PC-9 (cell line): ENCODE measurements around the gene NME7. TPM values are rescaled to one million over a fixed set of nuclear protein-coding genes. Genes with fewer than 3 reads are reported as not detected.

ENCODE experiments used
- BruUV-seq: library from RNA; stranded (reverse); fragments of 400-500 nt; replicated peaks from 2 replicates; lab custom pipeline; 2021; lab: Mats Ljungman, UMichigan
- CTCF ChIA-PET: fragments of 300-600 bp; sonication (Branson Sonifier 250); formaldehyde crosslinking; loops from one replicate; lab custom pipeline; 2022; ENCODE audit warnings: antibody characterized with exemption; lab: Charles Lee
- POLR2A ChIA-PET: fragments of 300-600 bp; sonication (Branson Sonifier 250); formaldehyde crosslinking; loops from one replicate; lab custom pipeline; 2022; ENCODE audit warnings: antibody characterized with exemption; ENCODE audit not compliant: unreplicated experiment; lab: Charles Lee
- DNase-seq, 2 experiments: peaks; one replicate each; pipeline versions ENCODE4 v3.0.0 to v3.0.0-alpha.2; 2015 to 2022; ENCODE audit warnings: mixed read lengths in 1 of 2
- H2AFZ ChIP-seq: fragments of 200-600 bp; sonication (generic); 2 replicates; pipeline ENCODE4 v1.8.1; 2017; ENCODE audit warnings: antibody characterized with exemption
- H3F3A ChIP-seq: fragments of 200-600 bp; sonication (generic); 2 replicates; pipeline ENCODE4 v1.8.1; 2017; ENCODE audit warnings: antibody characterized with exemption, mild to moderate bottlenecking, low read depth; ENCODE audit not compliant: insufficient read depth
- H3K27ac ChIP-seq: fragments of 200-600 bp; sonication (generic); 2 replicates; pipeline ENCODE4 v1.6.1; 2016; ENCODE audit warnings: mixed run types
- H3K27me3 ChIP-seq: fragments of 200-600 bp; sonication (generic); 2 replicates; pipeline ENCODE4 v1.6.1; 2016; ENCODE audit warnings: low read depth, mixed run types; ENCODE audit not compliant: insufficient read depth
- H3K36me3 ChIP-seq: fragments of 200-600 bp; sonication (generic); 2 replicates; pipeline ENCODE4 v1.6.1; 2016; ENCODE audit warnings: low read depth, mixed run types
- H3K4me1 ChIP-seq: fragments of 200-600 bp; sonication (generic); replicated peaks from 2 replicates; pipeline ENCODE4 v1.6.1; 2016; ENCODE audit warnings: mixed run types; ENCODE audit not compliant: insufficient read depth
- H3K4me2 ChIP-seq: fragments of 200-600 bp; sonication (generic); 2 replicates; pipeline ENCODE4 v1.6.1; 2017; ENCODE audit warnings: mixed run types
- H3K4me3 ChIP-seq: fragments of 200-600 bp; sonication (generic); 2 replicates; pipeline ENCODE4 v1.6.1; 2016; ENCODE audit warnings: mixed run types
- H3K79me2 ChIP-seq: fragments of 200-600 bp; sonication (generic); 2 replicates; pipeline ENCODE4 v1.6.1; 2017; ENCODE audit warnings: low read depth, mixed run types
- H3K9me2 ChIP-seq: fragments of 200-600 bp; sonication (generic); 2 replicates; pipeline ENCODE4 v1.8.1; 2017; ENCODE audit warnings: mild to moderate bottlenecking; ENCODE audit not compliant: insufficient read depth
- H3K9me3 ChIP-seq: fragments of 200-600 bp; sonication (generic); 2 replicates; pipeline ENCODE4 v1.8.1; 2016; ENCODE audit warnings: low read depth; ENCODE audit not compliant: insufficient read depth
- H4K20me1 ChIP-seq: fragments of 200-600 bp; sonication (generic); 2 replicates; pipeline ENCODE4 v1.8.1; 2017; ENCODE audit not compliant: insufficient read depth
- EZH2 ChIP-seq: fragments of 200-600 bp; sonication (generic); IDR thresholded peaks from 2 replicates; pipeline ENCODE4 v1.8.0; 2017; ENCODE audit warnings: antibody characterized with exemption, low read depth
- intact Hi-C: fragments of 100-400 bp; cut with micrococcal nuclease; formaldehyde crosslinking; loops from one replicate; pipeline ENCODE4 v1.10.0; 2022; ENCODE audit not compliant: unreplicated experiment
- total RNA-seq: library from RNA; stranded (reverse); gene quantifications from 2 replicates; pipeline ENCODE4 v1.2.3, GENCODE V29; 2021
- TF ChIP-seq, protein P1 (sequence below): fragments of 200-600 bp; sonication (generic); conservative IDR thresholded peaks from 2 replicates; pipeline ENCODE4 v1.6.1; 2017; ENCODE audit warnings: mixed run types, antibody characterized with exemption, mild to moderate bottlenecking, moderate library complexity

The NME7 gene
- total RNA-seq, 1 experiment from 2014 or later, result 21.4 TPM

DNA sequence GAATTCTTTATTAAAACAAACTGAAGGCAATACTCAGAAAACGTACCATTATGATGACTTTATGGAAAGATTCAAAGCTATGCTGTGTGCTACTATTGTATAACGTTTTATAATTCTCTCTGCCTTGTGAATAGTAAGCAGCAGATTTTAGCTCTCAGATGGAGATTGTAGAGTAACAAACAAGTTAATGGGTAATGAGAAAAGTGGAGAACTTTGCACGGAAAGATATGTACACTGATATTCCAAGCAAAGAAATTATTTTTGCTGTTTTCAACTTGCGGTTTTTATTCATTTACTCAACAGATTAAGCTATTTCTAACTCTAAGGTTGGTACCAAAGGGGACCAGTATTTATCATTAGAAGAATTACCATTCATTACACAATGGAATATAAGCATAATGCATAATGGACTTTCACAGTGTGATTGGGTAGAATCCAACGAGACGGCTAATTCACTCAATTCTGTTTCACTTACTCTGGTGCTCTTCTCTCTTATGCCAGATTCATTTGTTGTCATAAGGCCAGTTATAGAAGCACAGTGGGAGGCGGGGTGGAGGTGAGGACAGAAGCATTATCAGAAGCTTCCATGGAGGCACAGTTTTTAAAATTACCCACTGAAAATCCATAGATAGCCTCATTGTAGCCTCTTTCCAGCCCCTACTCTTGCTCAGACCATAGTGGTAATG, 222.5 kb downstream of the NME7 start:
- Histone ChIP-seq H4K20me1 (no peaks in the 10 kb centered on the region), H3K79me2 (no peaks in the 10 kb centered on the region), H2AFZ (no peak overlapping the region), H3K27me3 (no peaks in the 10 kb centered on the region), H3K27ac (no peak overlapping the region), H3K4me2 (no peak overlapping the region), H3K4me3 (no peak overlapping the region), H3K4me1 (peaks cover 8% of the 10 kb centered on the region; the same call in 1 of the 2 replicates), H3K36me3 (no peaks in the 10 kb centered on the region), H3K9me3 (no peaks in the 10 kb centered on the region), H3F3A (no peaks in the 10 kb centered on the region), H3K9me2 (no peaks in the 10 kb centered on the region)
- TF ChIP-seq EZH2, result no peak
- TF ChIP-seq, protein P1, sequence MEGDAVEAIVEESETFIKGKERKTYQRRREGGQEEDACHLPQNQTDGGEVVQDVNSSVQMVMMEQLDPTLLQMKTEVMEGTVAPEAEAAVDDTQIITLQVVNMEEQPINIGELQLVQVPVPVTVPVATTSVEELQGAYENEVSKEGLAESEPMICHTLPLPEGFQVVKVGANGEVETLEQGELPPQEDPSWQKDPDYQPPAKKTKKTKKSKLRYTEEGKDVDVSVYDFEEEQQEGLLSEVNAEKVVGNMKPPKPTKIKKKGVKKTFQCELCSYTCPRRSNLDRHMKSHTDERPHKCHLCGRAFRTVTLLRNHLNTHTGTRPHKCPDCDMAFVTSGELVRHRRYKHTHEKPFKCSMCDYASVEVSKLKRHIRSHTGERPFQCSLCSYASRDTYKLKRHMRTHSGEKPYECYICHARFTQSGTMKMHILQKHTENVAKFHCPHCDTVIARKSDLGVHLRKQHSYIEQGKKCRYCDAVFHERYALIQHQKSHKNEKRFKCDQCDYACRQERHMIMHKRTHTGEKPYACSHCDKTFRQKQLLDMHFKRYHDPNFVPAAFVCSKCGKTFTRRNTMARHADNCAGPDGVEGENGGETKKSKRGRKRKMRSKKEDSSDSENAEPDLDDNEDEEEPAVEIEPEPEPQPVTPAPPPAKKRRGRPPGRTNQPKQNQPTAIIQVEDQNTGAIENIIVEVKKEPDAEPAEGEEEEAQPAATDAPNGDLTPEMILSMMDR, result no peak
- intact Hi-C loops, result no loop called here
- CTCF ChIA-PET, result no interaction called here
- BruUV-seq, result no TSS peak
- no peak for DNase-seq
- POLR2A ChIA-PET, result no interaction called here

DNA sequence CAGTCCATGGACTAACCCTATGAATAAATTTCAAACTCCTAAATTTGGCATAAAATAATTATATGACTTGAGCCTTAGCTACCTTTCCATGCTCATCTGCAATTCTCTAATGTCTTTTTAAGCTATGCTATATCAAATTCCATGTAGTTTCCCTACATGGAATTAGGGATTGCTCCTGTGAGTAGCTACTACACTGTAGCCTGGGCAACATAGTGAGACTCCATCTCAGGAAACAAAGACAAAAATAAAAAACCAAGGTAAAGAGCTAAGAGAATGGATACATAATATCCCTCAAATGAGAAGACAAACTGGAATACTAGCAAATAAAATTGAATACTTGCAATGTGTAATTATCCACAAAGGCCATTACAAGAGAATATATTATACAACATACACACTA, 223.6 kb downstream of the NME7 start:
- Histone ChIP-seq H3K4me3 (no peak overlapping the region), H3K9me2 (no peaks in the 10 kb centered on the region), H3F3A (no peaks in the 10 kb centered on the region), H4K20me1 (no peaks in the 10 kb centered on the region), H3K36me3 (no peaks in the 10 kb centered on the region), H3K4me1 (peaks cover 8% of the 10 kb centered on the region; the same call in 1 of the 2 replicates), H3K9me3 (no peaks in the 10 kb centered on the region), H3K79me2 (no peaks in the 10 kb centered on the region), H3K27me3 (no peaks in the 10 kb centered on the region), H3K4me2 (no peak overlapping the region), H2AFZ (no peak overlapping the region), H3K27ac (no peak overlapping the region)
- TF ChIP-seq, protein P1, result no peak
- no peak for TF ChIP-seq EZH2
- ChIA-PET CTCF (interaction anchor here (0.6 kb wide), 1 partner anchor 72 kb away, joined by 3 read pairs; no protein-coding TSS in a partner anchor), POLR2A (no interaction called here)
- DNase-seq, result no peak
- intact Hi-C loops, result no loop called here
- no TSS peak for BruUV-seq

DNA sequence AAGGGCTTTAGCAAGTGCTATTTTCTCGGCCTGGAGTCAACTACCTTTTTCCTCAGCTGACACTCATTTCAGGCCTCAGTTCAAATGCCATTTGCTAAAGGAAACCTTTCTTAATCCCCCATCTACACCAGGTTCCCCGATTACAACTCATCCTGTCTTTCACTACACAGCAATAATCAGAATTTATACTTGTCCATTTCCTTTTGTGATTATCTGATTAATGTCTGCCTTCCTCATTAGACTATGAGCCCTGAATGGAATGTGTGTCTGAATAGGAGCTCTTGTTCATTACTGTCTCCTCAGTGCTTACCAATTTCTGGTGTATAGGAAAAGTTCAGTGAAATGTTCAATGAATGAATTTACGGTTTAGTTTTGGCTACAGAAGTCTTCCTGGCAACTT, 224.3 kb downstream of the NME7 start:
- Histone ChIP-seq H3K36me3 (no peaks in the 10 kb centered on the region), H3K27ac (no peak overlapping the region), H3K9me3 (no peaks in the 10 kb centered on the region), H3K4me2 (no peak overlapping the region), H3K27me3 (no peaks in the 10 kb centered on the region), H2AFZ (no peak overlapping the region), H3K9me2 (no peaks in the 10 kb centered on the region), H4K20me1 (no peaks in the 10 kb centered on the region), H3K79me2 (no peaks in the 10 kb centered on the region), H3K4me3 (no peak overlapping the region), H3F3A (no peaks in the 10 kb centered on the region), H3K4me1 (peaks cover 2% of the 10 kb centered on the region; the same call in 1 of the 2 replicates)
- CTCF ChIA-PET, result interaction anchor here (0.6 kb wide), 1 partner anchor 73 kb away, joined by 3 read pairs; no protein-coding TSS in a partner anchor
- DNase-seq, result no peak
- intact Hi-C loops, result no loop called here
- TF ChIP-seq, protein P1, result no peak
- TF ChIP-seq EZH2, result no peak
- no TSS peak for BruUV-seq
- POLR2A ChIA-PET, result no interaction called here
